ENCODE results near the gene FLT1. TPM values are rescaled to one million over a fixed set of nuclear protein-coding genes. Genes with fewer than 3 reads are reported as not detected.

FLT1 gene
- total RNA-seq, 1 donor from 2014 or later, result 0.47 TPM

DNA sequence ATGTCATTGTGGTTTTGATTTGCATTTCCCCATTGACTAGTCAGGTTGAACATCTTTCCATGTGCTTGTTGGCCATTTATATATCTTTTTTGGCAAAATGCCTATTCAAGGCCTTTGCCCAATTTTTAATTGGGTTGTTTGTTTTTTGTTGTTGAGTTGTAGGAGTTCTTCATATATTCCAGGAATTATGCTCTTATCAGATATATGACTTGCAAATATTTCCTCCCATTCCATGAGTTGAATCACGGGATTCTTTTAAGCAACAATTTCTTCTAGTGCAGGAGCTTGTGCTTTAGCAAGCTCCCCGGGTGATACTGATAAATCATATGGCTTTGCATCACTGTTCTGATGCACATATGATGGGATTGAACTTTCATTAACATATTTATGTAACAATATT is 47.0 kb upstream of the FLT1 start:
- Mint-ChIP-seq H3K27me3 (ENCODE audit: insufficient read depth, low read depth) (peaks cover 10% of the 10 kb centered on the region), H3K36me3 (no peaks in the 10 kb centered on the region), H3K27ac (no peak overlapping the region), H3K9me3 (peaks cover 6% of the 10 kb centered on the region), H3K4me1 (no peaks in the 10 kb centered on the region), H3K4me3 (no peak overlapping the region)
- H3K36me3 ChIP-seq, result no peaks in the 10 kb centered on the region
- no peaks in the 10 kb centered on the region for H3K79me2 ChIP-seq (ENCODE audit: low read depth)
- no peaks in the 10 kb centered on the region for H3K9me3 ChIP-seq (ENCODE audit: low read depth)
- H3F3A ChIP-seq (ENCODE audit: low read depth), result no peaks in the 10 kb centered on the region
- no peak overlapping the region for H2AFZ ChIP-seq (replicated peaks)
- no peaks in the 10 kb centered on the region for H3K27me3 ChIP-seq
- H3K27ac ChIP-seq, result no peak overlapping the region
- no peaks in the 10 kb centered on the region for H4K20me1 ChIP-seq (ENCODE audit: low read depth)
- no peak overlapping the region for H3K4me2 ChIP-seq
- no peak overlapping the region for H3K4me3 ChIP-seq
- no peak for TF ChIP-seq EZH2phosphoT487 (IDR thresholded peaks at IDR 0.05)
- no peak for TF ChIP-seq EZH2 (IDR thresholded peaks at IDR 0.05)
- TF ChIP-seq, protein P1, sequence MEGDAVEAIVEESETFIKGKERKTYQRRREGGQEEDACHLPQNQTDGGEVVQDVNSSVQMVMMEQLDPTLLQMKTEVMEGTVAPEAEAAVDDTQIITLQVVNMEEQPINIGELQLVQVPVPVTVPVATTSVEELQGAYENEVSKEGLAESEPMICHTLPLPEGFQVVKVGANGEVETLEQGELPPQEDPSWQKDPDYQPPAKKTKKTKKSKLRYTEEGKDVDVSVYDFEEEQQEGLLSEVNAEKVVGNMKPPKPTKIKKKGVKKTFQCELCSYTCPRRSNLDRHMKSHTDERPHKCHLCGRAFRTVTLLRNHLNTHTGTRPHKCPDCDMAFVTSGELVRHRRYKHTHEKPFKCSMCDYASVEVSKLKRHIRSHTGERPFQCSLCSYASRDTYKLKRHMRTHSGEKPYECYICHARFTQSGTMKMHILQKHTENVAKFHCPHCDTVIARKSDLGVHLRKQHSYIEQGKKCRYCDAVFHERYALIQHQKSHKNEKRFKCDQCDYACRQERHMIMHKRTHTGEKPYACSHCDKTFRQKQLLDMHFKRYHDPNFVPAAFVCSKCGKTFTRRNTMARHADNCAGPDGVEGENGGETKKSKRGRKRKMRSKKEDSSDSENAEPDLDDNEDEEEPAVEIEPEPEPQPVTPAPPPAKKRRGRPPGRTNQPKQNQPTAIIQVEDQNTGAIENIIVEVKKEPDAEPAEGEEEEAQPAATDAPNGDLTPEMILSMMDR (IDR thresholded peaks at IDR 0.05), result no peak
- H3K9ac ChIP-seq, result no peak overlapping the region
- no peaks in the 10 kb centered on the region for H3K4me1 ChIP-seq
- no peak for DNase-seq (ENCODE audit: low spot score)

DNA sequence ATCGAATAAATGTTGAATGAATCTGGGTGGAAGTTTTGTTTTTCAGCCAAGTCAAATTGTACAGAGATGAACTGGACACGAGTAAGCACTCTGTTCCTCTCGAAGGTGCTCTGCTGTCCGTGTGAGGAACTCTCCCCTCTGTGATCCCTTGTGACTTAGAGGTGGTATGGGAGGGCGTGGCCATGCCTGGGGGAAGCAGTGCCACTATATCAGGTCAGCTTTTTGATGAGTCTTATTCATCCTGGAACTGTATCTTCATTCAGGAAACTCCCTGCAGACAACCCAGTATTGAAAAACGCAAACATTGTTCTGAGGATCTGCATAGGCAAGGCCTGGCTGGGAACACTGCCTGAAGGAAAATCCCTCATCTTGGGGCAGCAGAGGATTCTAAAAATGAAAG is 45.7 kb upstream of the FLT1 start:
- H3K9me3 Mint-ChIP-seq, result peaks cover 10% of the 10 kb centered on the region
- H3K9me3 ChIP-seq (ENCODE audit: low read depth), result no peaks in the 10 kb centered on the region
- H3K4me1 ChIP-seq, result no peaks in the 10 kb centered on the region
- no peaks in the 10 kb centered on the region for H3K36me3 Mint-ChIP-seq
- H3K27ac ChIP-seq, result no peak overlapping the region
- no peak overlapping the region for H3K4me2 ChIP-seq
- no peak overlapping the region for H3K4me3 ChIP-seq
- no peaks in the 10 kb centered on the region for H3K79me2 ChIP-seq (ENCODE audit: low read depth)
- H3K4me3 Mint-ChIP-seq, result no peak overlapping the region
- H3K9ac ChIP-seq, result no peak overlapping the region
- H3K4me1 Mint-ChIP-seq, result no peaks in the 10 kb centered on the region
- H3K27ac Mint-ChIP-seq, result no peak overlapping the region
- no peaks in the 10 kb centered on the region for H3K27me3 ChIP-seq
- TF ChIP-seq, protein P1 (IDR thresholded peaks at IDR 0.05), result no peak
- no peak for TF ChIP-seq EZH2 (IDR thresholded peaks at IDR 0.05)
- TF ChIP-seq EZH2phosphoT487 (IDR thresholded peaks at IDR 0.05), result no peak
- H3K27me3 Mint-ChIP-seq (ENCODE audit: insufficient read depth, low read depth), result peaks cover 10% of the 10 kb centered on the region
- H3F3A ChIP-seq (ENCODE audit: low read depth), result no peaks in the 10 kb centered on the region
- H4K20me1 ChIP-seq (ENCODE audit: low read depth), result no peaks in the 10 kb centered on the region
- DNase-seq (ENCODE audit: low spot score), result no peak
- no peaks in the 10 kb centered on the region for H3K36me3 ChIP-seq
- H2AFZ ChIP-seq (replicated peaks), result no peak overlapping the region

DNA sequence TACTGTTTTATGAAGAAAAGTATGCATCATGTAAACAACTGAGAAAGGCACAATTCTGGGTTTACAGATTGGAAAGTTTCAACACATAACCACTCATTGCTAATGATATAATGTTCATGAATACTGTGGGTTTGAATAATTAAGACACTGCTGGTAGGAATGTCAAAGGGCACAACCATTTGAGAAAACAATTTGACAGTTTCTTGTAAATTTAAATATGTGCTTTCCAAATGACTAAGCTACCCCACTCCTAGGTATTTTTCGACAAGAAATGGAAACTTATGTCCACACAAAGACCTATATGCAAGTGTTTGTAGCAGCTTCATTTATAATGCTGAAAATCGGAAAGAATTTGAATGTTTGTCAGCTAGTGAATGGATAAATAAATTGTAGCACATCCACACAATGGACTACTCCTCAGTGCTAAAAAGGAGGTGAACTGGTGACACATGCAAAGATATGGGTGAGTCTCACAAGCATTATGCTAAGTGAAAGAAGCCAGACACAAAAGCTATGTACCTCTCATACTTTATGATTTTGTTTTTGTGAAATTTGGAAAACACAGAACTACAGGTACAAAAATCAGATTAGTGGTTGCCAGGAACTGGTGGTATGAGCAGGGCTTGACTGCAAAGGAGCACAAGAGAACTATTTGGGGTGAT is 44.8 kb upstream of the FLT1 start:
- Histone ChIP-seq H2AFZ (replicated peaks) (no peak overlapping the region), H3K36me3 (no peaks in the 10 kb centered on the region), H3K79me2 (ENCODE audit: low read depth) (no peaks in the 10 kb centered on the region), H3F3A (ENCODE audit: low read depth) (no peaks in the 10 kb centered on the region), H3K9ac (no peak overlapping the region), H3K9me3 (ENCODE audit: low read depth) (no peaks in the 10 kb centered on the region), H3K4me2 (no peak overlapping the region), H3K4me1 (no peaks in the 10 kb centered on the region), H3K27ac (no peak overlapping the region), H3K4me3 (no peak overlapping the region), H3K27me3 (peaks cover under 1% of the 10 kb centered on the region), H4K20me1 (ENCODE audit: low read depth) (no peaks in the 10 kb centered on the region)
- H3K4me3 Mint-ChIP-seq, result no peak overlapping the region
- H3K27ac Mint-ChIP-seq, result no peak overlapping the region
- peaks cover 12% of the 10 kb centered on the region for H3K9me3 Mint-ChIP-seq
- no peaks in the 10 kb centered on the region for H3K4me1 Mint-ChIP-seq
- H3K36me3 Mint-ChIP-seq, result no peaks in the 10 kb centered on the region
- TF ChIP-seq, protein P1 (IDR thresholded peaks at IDR 0.05), result no peak
- no peak for TF ChIP-seq EZH2 (IDR thresholded peaks at IDR 0.05)
- no peak for TF ChIP-seq EZH2phosphoT487 (IDR thresholded peaks at IDR 0.05)
- H3K27me3 Mint-ChIP-seq (ENCODE audit: insufficient read depth, low read depth), result peaks cover 10% of the 10 kb centered on the region
- DNase-seq (ENCODE audit: low spot score), result no peak

Measured in neural progenitor cell (in vitro differentiated cells).